H1 (cell line): ENCODE data around the gene ALG9. TPM values are rescaled to one million over a fixed set of nuclear protein-coding genes. Genes with fewer than 3 reads are reported as not detected.

Experiments used
- CTCF ChIA-PET: fragments of 300-600 bp; sonication (Branson Sonifier 250); formaldehyde crosslinking; loops from one replicate; lab custom pipeline; 2021; ENCODE audit not compliant: partially characterized antibody; lab: Charles Lee
- POLR2A ChIA-PET: fragments of 300-600 bp; sonication (Branson Sonifier 250); formaldehyde crosslinking; loops from one replicate; lab custom pipeline; 2021; ENCODE audit warnings: inconsistent platforms; ENCODE audit not compliant: partially characterized antibody; lab: Charles Lee
- DNase-seq, 2 experiments: peaks; one replicate each; pipeline versions ENCODE4 v3.0.0 to v3.0.0-alpha.2; 2010 to 2022; ENCODE audit warnings: low spot score in 2 of 2, low read depth in 1 of 2, mixed read lengths in 1 of 2
- FAIRE-seq: peaks from 2 replicates; lab custom pipeline; 2011; peaks lifted over from hg19 to GRCh38; lab: Jason Lieb, UNC
- H2AFZ ChIP-seq: 2 replicates; pipeline ENCODE4 v1.8.1; 2012; ENCODE audit warnings: low read length, inconsistent platforms
- H2AK5ac ChIP-seq: 2 replicates; pipeline ENCODE4 v1.6.1; 2013; ENCODE audit warnings: low read depth, low read length
- H2BK120ac ChIP-seq: replicated peaks from 2 replicates; pipeline ENCODE3; 2013; ENCODE audit warnings: low read depth, low read length, inconsistent platforms
- H2BK12ac ChIP-seq: 2 replicates; pipeline ENCODE4 v1.6.1; 2013; ENCODE audit warnings: low read depth, low read length
- H2BK15ac ChIP-seq: 2 replicates; pipeline ENCODE4 v1.6.1; 2013; ENCODE audit warnings: low read length
- H2BK20ac ChIP-seq: 2 replicates; pipeline ENCODE4 v1.6.1; 2013; ENCODE audit warnings: low read length
- H2BK5ac ChIP-seq: 2 replicates; pipeline ENCODE4 v1.6.1; 2013; ENCODE audit warnings: low read depth, low read length
- H3K14ac ChIP-seq: 2 replicates; pipeline ENCODE4 v1.6.1; 2013; ENCODE audit warnings: inconsistent platforms; ENCODE audit not compliant: insufficient read length
- H3K18ac ChIP-seq: 2 replicates; pipeline ENCODE4 v1.6.1; 2013; ENCODE audit warnings: low read length; ENCODE audit errors: extremely low read depth
- H3K23ac ChIP-seq: 2 replicates; pipeline ENCODE4 v1.6.1; 2013; ENCODE audit warnings: inconsistent platforms; ENCODE audit not compliant: insufficient read length
- H3K23me2 ChIP-seq: 2 replicates; pipeline ENCODE4 v1.6.1; 2013; ENCODE audit warnings: low read depth, low read length
- H3K27ac ChIP-seq: 2 replicates; pipeline ENCODE4 v1.6.1; 2011; ENCODE audit warnings: low read depth, low read length, inconsistent platforms
- H3K27me3 ChIP-seq, 4 experiments: replicated peaks in 1 of 4; 1 replicate in 1 of 4; 2 replicates in 3 of 4; pipeline versions ENCODE4 v1.6.1 to v1.8.1; 2011 to 2013; ENCODE audit warnings: low read length in 3 of 4, mild to moderate bottlenecking in 3 of 4, inconsistent platforms in 2 of 4, mixed read lengths in 2 of 4, moderate library complexity in 1 of 4; ENCODE audit not compliant: control insufficient read depth in 3 of 4, insufficient read depth in 3 of 4; ENCODE audit errors: extremely low read depth in 1 of 4
- H3K36me3 ChIP-seq, 4 experiments: 2 replicates each; pipeline versions ENCODE4 v1.6.1 to v1.8.1; 2011 to 2013; ENCODE audit warnings: mild to moderate bottlenecking in 4 of 4, low read length in 3 of 4, moderate library complexity in 2 of 4, control low read depth in 1 of 4, inconsistent platforms in 1 of 4; ENCODE audit not compliant: insufficient read depth in 4 of 4, control insufficient read depth in 2 of 4
- H3K4ac ChIP-seq: replicated peaks from 2 replicates; pipeline ENCODE3; 2013; ENCODE audit warnings: low read length, low read depth, mixed read lengths, inconsistent platforms; ENCODE audit not compliant: insufficient read length
- H3K4me1 ChIP-seq, 4 experiments: replicated peaks in 1 of 4; 1 replicate in 1 of 4; 2 replicates in 3 of 4; pipeline versions ENCODE4 v1.6.1 to v1.8.1; 2011 to 2013; ENCODE audit warnings: low read length in 3 of 4, inconsistent platforms in 2 of 4, mixed read lengths in 1 of 4; ENCODE audit not compliant: insufficient read depth in 4 of 4, control insufficient read depth in 3 of 4
- H3K4me2 ChIP-seq, 2 experiments: 2 replicates each; pipeline versions ENCODE4 v1.6.1 to v1.8.1; 2011 to 2013; ENCODE audit warnings: low read depth in 2 of 2, low read length in 2 of 2, control low read depth in 1 of 2, inconsistent platforms in 1 of 2, mild to moderate bottlenecking in 1 of 2; ENCODE audit not compliant: insufficient read depth in 1 of 2
- H3K4me3 ChIP-seq, 4 experiments: fragments of 200-600, 300-600 bp in 1 of 4; sonication (generic), shearing (Covaris generic), sonication (Bioruptor Twin) in 1 of 4; 2 replicates each; pipeline versions ENCODE4 v1.5.1 to v1.8.1; 2011 to 2016; ENCODE audit warnings: low read length in 4 of 4, low read depth in 3 of 4, control low read depth in 2 of 4, inconsistent platforms in 2 of 4, mild to moderate bottlenecking in 2 of 4, mixed read lengths in 1 of 4, moderate library complexity in 1 of 4; ENCODE audit not compliant: insufficient read depth in 2 of 4; ENCODE audit errors: extremely low read depth in 1 of 4
- H3K56ac ChIP-seq: replicated peaks from 2 replicates; pipeline ENCODE3; 2013; ENCODE audit warnings: low read depth, mild to moderate bottlenecking, mixed read lengths, low read length, inconsistent platforms; ENCODE audit not compliant: insufficient read length
- H3K79me1 ChIP-seq: 2 replicates; pipeline ENCODE4 v1.6.1; 2013; ENCODE audit warnings: low read depth, low read length, control low read depth
- H3K79me2 ChIP-seq, 2 experiments: 2 replicates each; pipeline versions ENCODE4 v1.6.1 to v1.8.1; 2012 to 2013; ENCODE audit warnings: low read length in 2 of 2, mild to moderate bottlenecking in 2 of 2, inconsistent platforms in 1 of 2; ENCODE audit not compliant: insufficient read depth in 2 of 2, control insufficient read depth in 1 of 2
- H3K9ac ChIP-seq, 4 experiments: replicated peaks in 1 of 4; 1 replicate in 1 of 4; 2 replicates in 3 of 4; pipeline versions ENCODE4 v1.6.1 to v1.8.1; 2011 to 2013; ENCODE audit warnings: low read depth in 3 of 4, low read length in 3 of 4, control low read depth in 2 of 4, mild to moderate bottlenecking in 2 of 4, moderate library complexity in 2 of 4, inconsistent platforms in 1 of 4; ENCODE audit errors: extremely low read depth in 1 of 4
- H3K9me3 ChIP-seq, 2 experiments: 2 replicates each; pipeline versions ENCODE4 v1.6.1 to v1.8.1; 2012 to 2013; ENCODE audit warnings: mild to moderate bottlenecking in 2 of 2, moderate library complexity in 2 of 2, control low read depth in 1 of 2, inconsistent platforms in 1 of 2, low read depth in 1 of 2, low read length in 1 of 2, mixed read lengths in 1 of 2; ENCODE audit not compliant: insufficient read depth in 2 of 2
- H4K20me1 ChIP-seq, 2 experiments: replicated peaks in 1 of 2; 2 replicates each; pipeline versions ENCODE3 to v1.8.1; 2011 to 2013; ENCODE audit warnings: inconsistent platforms in 2 of 2, low read length in 2 of 2, mild to moderate bottlenecking in 1 of 2; ENCODE audit not compliant: insufficient read depth in 2 of 2, control insufficient read depth in 1 of 2
- H4K5ac ChIP-seq: 2 replicates; pipeline ENCODE4 v1.6.1; 2013; ENCODE audit warnings: low read length, low read depth, mixed read lengths, inconsistent platforms; ENCODE audit not compliant: insufficient read length
- H4K8ac ChIP-seq: 2 replicates; pipeline ENCODE4 v1.8.0; 2013; ENCODE audit warnings: mild to moderate bottlenecking, moderate library complexity, low read length, inconsistent platforms; ENCODE audit not compliant: insufficient read depth; ENCODE audit errors: extremely low read depth
- H4K91ac ChIP-seq: replicated peaks from 2 replicates; pipeline ENCODE3; 2013; ENCODE audit warnings: low read length, mixed read lengths, inconsistent platforms; ENCODE audit not compliant: insufficient read length
- BCL11A ChIP-seq, 2 experiments: IDR thresholded peaks; one replicate each; pipeline ENCODE4 v1.6.1; 2011; ENCODE audit warnings: low read depth in 2 of 2, low read length in 2 of 2, mild to moderate bottlenecking in 2 of 2
- CEBPB ChIP-seq: IDR thresholded peaks from 2 replicates; pipeline ENCODE4 v1.6.1; 2012; ENCODE audit warnings: low read depth, low read length
- EP300 ChIP-seq, 2 experiments: IDR thresholded peaks; 1 replicate in 1 of 2; 2 replicates in 1 of 2; pipeline ENCODE4 v1.6.1; 2011 to 2012; ENCODE audit warnings: low read depth in 2 of 2, low read length in 2 of 2, mild to moderate bottlenecking in 2 of 2, borderline replicate concordance in 1 of 2, inconsistent platforms in 1 of 2, moderate library complexity in 1 of 2
- GTF2F1 ChIP-seq: IDR thresholded peaks from 2 replicates; pipeline ENCODE4 v1.6.1; 2012; ENCODE audit warnings: low read depth, low read length, improper control_type of control experiment, borderline replicate concordance
- HDAC6 ChIP-seq: IDR thresholded peaks from one replicate; pipeline ENCODE4 v1.7.1; 2012; ENCODE audit warnings: low read depth, mild to moderate bottlenecking, inconsistent platforms, low read length, moderate library complexity
- RAD21 ChIP-seq, 2 experiments: IDR thresholded peaks in 1 of 2; conservative IDR thresholded peaks in 1 of 2; 2 replicates each; pipeline ENCODE4 v1.6.1; 2011; ENCODE audit warnings: low read depth in 2 of 2, low read length in 2 of 2, improper control_type of control experiment in 1 of 2, inconsistent platforms in 1 of 2, mild to moderate bottlenecking in 1 of 2, moderate library complexity in 1 of 2
- SP2 ChIP-seq: IDR thresholded peaks from 2 replicates; pipeline ENCODE4 v1.6.1; 2012; ENCODE audit warnings: mild to moderate bottlenecking, low read length, inconsistent platforms
- TBP ChIP-seq: IDR thresholded peaks from 2 replicates; pipeline ENCODE4 v1.6.1; 2011; ENCODE audit warnings: low read depth, low read length, improper control_type of control experiment
- YY1 ChIP-seq: IDR thresholded peaks from 2 replicates; pipeline ENCODE4 v1.6.1; 2011; ENCODE audit warnings: low read depth, mild to moderate bottlenecking, low read length
- polyA plus RNA-seq, 7 experiments: library from polyadenylated mRNA; depleted of rRNA in 3 of 7; stranded (reverse) in 5 of 7; unstranded in 2 of 7; fragments of >200 nt in 5 of 7; fragments of 200-250 nt in 2 of 7; gene quantifications; 1 replicate in 5 of 7; 2 replicates in 1 of 7; 4 replicates in 1 of 7; pipeline versions ENCODE4 v1.2.1 to v1.2.3, GENCODE V29; 2011 to 2013; ENCODE audit warnings: missing spikeins in 2 of 7, mixed read lengths in 2 of 7
- total RNA-seq: library from RNA; stranded (reverse); fragmentation: NEBNext Ultra II Directional; extraction: Animal tissue kit (Norgen Biotek cat#: 25700); gene quantifications from 2 replicates; pipeline ENCODE4 v1.2.1, GENCODE V29; 2021
- TF ChIP-seq, protein P1 (sequence below): IDR thresholded peaks from 2 replicates; pipeline ENCODE4 v1.6.1; 2012; ENCODE audit warnings: low read length, inconsistent platforms

Gene ALG9
- total and polyA plus RNA-seq, 2 of the 8 experiments (the other 6 are each of a cell fraction or from before 2014, with no cell fraction given) = 23.5 to 24.5 TPM

DNA sequence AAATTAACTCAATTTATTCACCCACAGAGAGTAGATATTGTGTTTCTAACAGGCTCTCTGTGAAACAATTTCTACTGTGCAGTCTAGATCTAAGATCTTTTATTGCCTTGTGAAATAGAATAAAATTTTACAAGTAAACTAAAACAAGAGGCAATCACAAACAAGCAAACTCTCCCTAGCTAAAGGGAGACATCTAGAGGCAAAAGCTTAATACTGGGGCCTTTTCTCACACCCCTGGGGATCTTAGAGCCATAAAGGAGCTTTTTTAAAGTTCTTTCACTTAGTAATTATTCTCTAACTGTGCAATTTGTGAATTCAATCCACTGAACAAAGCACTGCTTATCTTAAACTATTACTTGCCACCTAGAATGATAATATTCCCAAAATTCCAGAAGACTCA lies 19.7 kb downstream of the ALG9 start:
- Histone ChIP-seq H3K4ac (no peak overlapping the region), H3K23me2 (no peaks in the 10 kb centered on the region), H3K23ac (no peak overlapping the region), H2BK15ac (no peak overlapping the region), H3K79me1 (no peaks in the 10 kb centered on the region), H3K4me2 (no peak overlapping the region), H2BK12ac (no peak overlapping the region), H3K14ac (no peak overlapping the region), H4K91ac (no peak overlapping the region), H3K36me3 (no peaks in the 10 kb centered on the region), H3K4me1 (no peaks in the 10 kb centered on the region; a peak in 1 of 7 replicates), H3K27me3 (no peaks in the 10 kb centered on the region), H4K20me1 (no peaks in the 10 kb centered on the region), H3K9me3 (no peaks in the 10 kb centered on the region), H3K9ac (no peak overlapping the region), H4K5ac (no peak overlapping the region), H2BK5ac (no peak overlapping the region), H2BK20ac (no peak overlapping the region), H3K56ac (no peak overlapping the region), H4K8ac (no peak overlapping the region), H3K18ac (no peak overlapping the region), H2AK5ac (no peak overlapping the region), H2AFZ (no peak overlapping the region), H3K4me3 (no peak overlapping the region), H3K79me2 (no peaks in the 10 kb centered on the region), H3K27ac (no peak overlapping the region), H2BK120ac (no peak overlapping the region)
- POLR2A ChIA-PET = interaction anchor here (0.7 kb wide), 1 partner anchor 10 kb away, joined by 3 read pairs; no protein-coding TSS in a partner anchor
- FAIRE-seq (no peak), DNase-seq (no peak)
- CTCF ChIA-PET = interaction anchor here (0.5 to 2.5 kb wide), 14 partner anchors 10 to 265 kb away, joined by 3 to 12 read pairs (median 4); partner anchors contain the start of gene ALG9
- TF ChIP-seq CEBPB = no peak
- TF ChIP-seq SP2 = no peak
- no peak for TF ChIP-seq YY1
- TF ChIP-seq, protein P1, sequence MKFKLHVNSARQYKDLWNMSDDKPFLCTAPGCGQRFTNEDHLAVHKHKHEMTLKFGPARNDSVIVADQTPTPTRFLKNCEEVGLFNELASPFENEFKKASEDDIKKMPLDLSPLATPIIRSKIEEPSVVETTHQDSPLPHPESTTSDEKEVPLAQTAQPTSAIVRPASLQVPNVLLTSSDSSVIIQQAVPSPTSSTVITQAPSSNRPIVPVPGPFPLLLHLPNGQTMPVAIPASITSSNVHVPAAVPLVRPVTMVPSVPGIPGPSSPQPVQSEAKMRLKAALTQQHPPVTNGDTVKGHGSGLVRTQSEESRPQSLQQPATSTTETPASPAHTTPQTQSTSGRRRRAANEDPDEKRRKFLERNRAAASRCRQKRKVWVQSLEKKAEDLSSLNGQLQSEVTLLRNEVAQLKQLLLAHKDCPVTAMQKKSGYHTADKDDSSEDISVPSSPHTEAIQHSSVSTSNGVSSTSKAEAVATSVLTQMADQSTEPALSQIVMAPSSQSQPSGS = no peak
- TF ChIP-seq TBP = no peak
- no peak for TF ChIP-seq BCL11A (IDR thresholded peaks at IDR 0.05; ENCODE audit: low read depth in 2 of 2, low read length in 2 of 2)
- TF ChIP-seq EP300 (IDR thresholded peaks at IDR 0.05; ENCODE audit: borderline replicate concordance in 1 of 2, low read depth in 2 of 2, low read length in 2 of 2) = no peak
- TF ChIP-seq GTF2F1 = no peak
- peak; percentile 40 to 56 for TF ChIP-seq RAD21 (IDR thresholded peaks at IDR 0.05 in 1 of 2, conservative IDR thresholded peaks at IDR 0.05 in 1 of 2; ENCODE audit: low read depth in 2 of 2, low read length in 2 of 2)
- no peak for TF ChIP-seq HDAC6
